Progenitor cell of endocrine pancreas (in vitro differentiated cells): ENCODE results near the gene NDUFA13. TPM values are rescaled to one million over a fixed set of nuclear protein-coding genes. Genes with fewer than 3 reads are reported as not detected.

Experiments
- DNase-seq: peaks from one replicate; pipeline ENCODE4 v3.0.0; 2021; ENCODE audit warnings: low spot score; ENCODE audit not compliant: unreplicated experiment
- H3K27ac Mint-ChIP-seq: 2 replicates; pipeline ENCODE4 v1.8.0; 2021; ENCODE audit warnings: mild to moderate bottlenecking, moderate library complexity, mixed read lengths
- H3K27me3 Mint-ChIP-seq: 2 replicates; pipeline ENCODE4 v1.8.0; 2021; ENCODE audit warnings: mixed read lengths
- H3K36me3 Mint-ChIP-seq: 2 replicates; pipeline ENCODE4 v1.8.0; 2022; ENCODE audit warnings: mixed read lengths; ENCODE audit not compliant: insufficient read depth
- H3K4me1 Mint-ChIP-seq: 2 replicates; pipeline ENCODE4 v1.8.0; 2021; ENCODE audit warnings: low read depth, mixed read lengths
- H3K4me3 Mint-ChIP-seq: 2 replicates; pipeline ENCODE4 v1.8.0; 2021; ENCODE audit warnings: low read depth, mild to moderate bottlenecking, moderate library complexity, mixed read lengths
- H3K9me3 Mint-ChIP-seq: 2 replicates; pipeline ENCODE4 v1.8.0; 2021; ENCODE audit warnings: low read depth, mixed read lengths
- total RNA-seq: library from RNA; stranded (reverse); gene quantifications from 2 replicates; pipeline ENCODE4 v1.2.1, GENCODE V29; 2021
- TF ChIP-seq, protein P1 (sequence below): fragments of 200-600 bp; sonication (generic); IDR thresholded peaks from one replicate; pipeline ENCODE4 v1.5.0; 2021; ENCODE audit warnings: antibody characterized with exemption, mild to moderate bottlenecking; ENCODE audit not compliant: unreplicated experiment

The NDUFA13 gene
- total RNA-seq, 1 donor from 2014 or later: 346 TPM

DNA sequence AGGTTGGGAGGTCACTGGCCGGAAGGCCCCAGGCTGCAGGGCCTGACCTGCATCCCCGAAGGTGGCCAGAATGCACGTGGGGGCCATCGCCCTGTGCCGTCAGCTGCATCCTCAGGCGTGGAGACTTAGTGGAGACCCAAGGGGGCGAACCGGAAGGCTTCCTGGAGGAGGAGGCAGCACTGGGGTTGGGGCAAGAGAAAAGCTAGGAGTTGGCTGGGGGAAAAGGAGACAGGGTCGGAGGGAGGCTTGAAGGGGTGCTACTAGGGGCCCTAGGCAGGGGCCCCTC, 11.3 kb downstream of the NDUFA13 start:
- TF ChIP-seq, protein P1, sequence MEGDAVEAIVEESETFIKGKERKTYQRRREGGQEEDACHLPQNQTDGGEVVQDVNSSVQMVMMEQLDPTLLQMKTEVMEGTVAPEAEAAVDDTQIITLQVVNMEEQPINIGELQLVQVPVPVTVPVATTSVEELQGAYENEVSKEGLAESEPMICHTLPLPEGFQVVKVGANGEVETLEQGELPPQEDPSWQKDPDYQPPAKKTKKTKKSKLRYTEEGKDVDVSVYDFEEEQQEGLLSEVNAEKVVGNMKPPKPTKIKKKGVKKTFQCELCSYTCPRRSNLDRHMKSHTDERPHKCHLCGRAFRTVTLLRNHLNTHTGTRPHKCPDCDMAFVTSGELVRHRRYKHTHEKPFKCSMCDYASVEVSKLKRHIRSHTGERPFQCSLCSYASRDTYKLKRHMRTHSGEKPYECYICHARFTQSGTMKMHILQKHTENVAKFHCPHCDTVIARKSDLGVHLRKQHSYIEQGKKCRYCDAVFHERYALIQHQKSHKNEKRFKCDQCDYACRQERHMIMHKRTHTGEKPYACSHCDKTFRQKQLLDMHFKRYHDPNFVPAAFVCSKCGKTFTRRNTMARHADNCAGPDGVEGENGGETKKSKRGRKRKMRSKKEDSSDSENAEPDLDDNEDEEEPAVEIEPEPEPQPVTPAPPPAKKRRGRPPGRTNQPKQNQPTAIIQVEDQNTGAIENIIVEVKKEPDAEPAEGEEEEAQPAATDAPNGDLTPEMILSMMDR: no peak

DNA sequence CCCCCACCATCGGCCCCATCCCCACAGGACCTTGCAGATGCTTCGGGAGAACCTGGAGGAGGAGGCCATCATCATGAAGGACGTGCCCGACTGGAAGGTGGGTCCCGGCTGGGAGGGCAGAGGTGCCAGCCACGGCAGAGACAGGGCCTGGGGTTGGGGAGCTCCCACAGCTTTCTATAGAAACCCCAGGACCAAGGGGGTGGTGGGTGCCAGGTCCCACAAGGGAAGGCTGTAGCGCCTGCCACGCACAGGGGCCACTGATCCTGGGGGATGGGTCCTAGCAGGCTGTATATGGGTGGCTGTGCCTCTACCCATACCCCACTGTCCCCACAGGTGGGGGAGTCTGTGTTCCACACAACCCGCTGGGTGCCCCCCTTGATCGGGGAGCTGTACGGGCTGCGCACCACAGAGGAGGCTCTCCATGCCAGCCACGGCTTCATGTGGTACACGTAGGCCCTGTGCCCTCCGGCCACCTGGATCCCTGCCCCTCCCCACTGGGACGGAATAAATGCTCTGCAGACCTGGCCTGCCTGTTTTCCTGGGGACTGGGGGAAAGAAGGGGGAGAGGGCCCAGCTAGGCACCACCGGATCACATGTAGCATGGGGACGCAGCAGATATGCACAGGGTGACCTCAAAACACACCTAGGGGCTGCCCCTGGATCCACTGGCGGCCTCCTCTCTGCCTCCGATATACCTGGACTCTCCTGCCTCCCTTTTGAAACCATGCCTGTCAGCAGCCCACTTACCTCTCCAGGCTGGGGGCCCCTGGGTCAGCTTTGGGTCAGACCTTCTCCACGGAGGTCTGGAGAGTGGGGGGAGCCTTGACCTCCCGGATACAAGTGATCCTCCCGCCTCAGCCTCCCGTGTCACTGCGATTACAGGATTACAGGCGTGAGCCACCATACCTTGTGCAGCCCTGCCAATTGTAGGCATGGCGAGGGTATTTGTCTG, 11.9 kb downstream of the NDUFA13 start:
- no peak for DNase-seq
- Mint-ChIP-seq H3K9me3 (no peaks in the 10 kb centered on the region), H3K27me3 (no peaks in the 10 kb centered on the region), H3K36me3 (peaks cover 3% of the 10 kb centered on the region), H3K27ac (no peak overlapping the region), H3K4me3 (no peak overlapping the region), H3K4me1 (no peaks in the 10 kb centered on the region)
- TF ChIP-seq, protein P1: no peak

More for the DNA sequence above, 11.3 kb downstream of the NDUFA13 start:
- H3K27me3 Mint-ChIP-seq: no peaks in the 10 kb centered on the region
- no peaks in the 10 kb centered on the region for H3K4me1 Mint-ChIP-seq
- H3K4me3 Mint-ChIP-seq: no peak overlapping the region
- no peak for DNase-seq
- H3K9me3 Mint-ChIP-seq: no peaks in the 10 kb centered on the region
- H3K36me3 Mint-ChIP-seq: peaks cover 5% of the 10 kb centered on the region
- no peak overlapping the region for H3K27ac Mint-ChIP-seq

DNA sequence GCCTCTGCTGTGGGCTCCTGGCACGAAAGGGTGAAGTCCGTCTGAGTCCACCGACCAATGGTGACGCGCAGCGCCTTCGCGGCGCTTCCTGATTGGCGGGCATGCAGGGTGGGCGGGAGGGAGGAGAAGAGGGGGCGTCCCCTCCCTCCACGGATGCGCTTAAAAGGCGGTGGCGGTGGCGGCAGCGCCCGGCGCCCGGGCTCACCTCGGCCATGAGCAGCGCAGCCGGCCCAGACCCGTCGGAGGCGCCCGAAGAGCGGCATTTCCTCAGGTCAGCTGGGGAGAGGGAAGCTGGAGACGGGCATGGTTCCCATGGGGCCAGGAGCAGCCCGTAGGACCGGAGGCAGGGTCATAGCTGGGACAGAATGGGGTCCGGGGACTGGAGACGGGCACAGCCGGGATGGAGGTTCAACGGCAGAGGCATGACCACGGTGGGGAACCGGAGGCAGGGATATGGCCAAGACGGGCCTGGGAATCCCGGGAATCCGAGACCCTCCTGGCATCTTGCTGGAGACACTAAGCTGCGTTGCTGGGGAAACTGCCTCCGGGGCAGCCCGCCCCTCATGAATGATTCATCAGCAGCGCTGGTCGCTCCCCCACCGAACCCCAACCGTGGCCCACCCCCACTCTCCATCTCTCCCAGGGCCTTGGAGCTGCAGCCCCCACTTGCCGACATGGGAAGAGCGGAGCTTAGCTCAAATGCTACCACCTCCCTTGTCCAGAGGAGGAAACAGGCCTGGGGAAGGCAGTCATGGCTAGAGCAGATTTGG, 12.9 kb downstream of the NDUFA13 start, which contains the start of gene YJEFN3:
YJEFN3 (plus strand) TSS at position 191 of the 770 bp plus-strand sequence; CDS start at position 213, 22 bp downstream.
- no peaks in the 10 kb centered on the region for H3K4me1 Mint-ChIP-seq
- peaks cover 2% of the 10 kb centered on the region for H3K27me3 Mint-ChIP-seq
- no peak for DNase-seq
- H3K4me3 Mint-ChIP-seq: no peak within 1 kb of the TSS
- no peaks in the 10 kb centered on the region for H3K9me3 Mint-ChIP-seq
- TF ChIP-seq, protein P1: no peak
- H3K36me3 Mint-ChIP-seq: peaks cover 3% of the 10 kb centered on the region
- no peak within 1 kb of the TSS for H3K27ac Mint-ChIP-seq

DNA sequence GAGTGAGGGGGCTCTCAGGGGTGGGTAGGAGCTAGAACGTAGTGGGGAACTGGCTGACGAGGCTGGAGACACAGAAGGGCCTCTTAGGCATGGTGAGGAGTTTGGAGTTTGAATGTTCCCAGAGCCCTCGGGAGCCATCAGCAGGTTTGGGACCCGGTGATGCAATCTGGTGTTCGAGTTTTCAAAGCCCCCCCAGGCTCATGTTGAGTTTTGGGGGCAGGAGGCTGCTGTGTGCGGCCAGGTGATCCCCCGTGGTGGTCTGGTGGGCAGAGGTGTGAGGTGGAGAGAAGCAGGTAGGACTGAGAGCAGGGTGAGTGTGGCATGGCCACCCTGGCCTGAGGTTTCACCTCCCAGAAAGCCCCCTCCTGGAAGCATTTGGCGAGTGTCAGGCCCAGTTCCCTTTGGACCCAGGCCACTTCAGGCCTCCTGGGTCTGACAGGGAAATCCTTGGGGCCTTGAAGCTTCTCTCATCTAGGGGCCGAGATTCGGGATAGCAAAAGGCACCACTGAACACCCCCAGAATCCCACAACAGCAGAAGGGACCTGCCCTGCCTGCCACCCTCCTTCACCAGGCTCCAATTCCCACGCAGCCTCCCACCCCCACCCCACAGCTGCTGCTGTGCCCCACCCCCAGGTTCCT, 13.9 kb downstream of the NDUFA13 start:
- DNase-seq: no peak
- Mint-ChIP-seq H3K36me3 (peaks cover 5% of the 10 kb centered on the region), H3K9me3 (no peaks in the 10 kb centered on the region), H3K4me3 (no peak overlapping the region), H3K4me1 (no peaks in the 10 kb centered on the region), H3K27me3 (peaks cover 7% of the 10 kb centered on the region), H3K27ac (no peak overlapping the region)
- TF ChIP-seq, protein P1: no peak

DNA sequence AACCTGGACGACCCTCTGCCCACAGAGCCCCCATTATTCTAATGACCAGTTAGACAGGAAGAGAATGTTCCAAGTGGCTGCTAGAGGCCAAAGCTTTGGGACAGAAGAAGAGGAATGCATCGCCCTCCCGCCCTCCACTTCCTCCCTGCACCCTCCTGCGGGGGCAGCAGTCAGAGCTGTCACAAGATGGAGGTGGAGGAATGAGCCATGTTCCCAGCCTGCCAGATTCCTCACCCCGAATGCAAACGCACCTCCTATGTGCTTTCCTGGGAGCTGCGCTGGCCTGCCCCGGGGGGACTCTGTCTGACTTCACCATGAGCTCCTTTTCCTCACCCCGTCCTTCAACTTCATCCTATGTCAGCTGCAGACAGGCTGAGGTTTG, 14.4 kb downstream of the NDUFA13 start:
- H3K4me3 Mint-ChIP-seq: no peak overlapping the region
- no peak overlapping the region for H3K27ac Mint-ChIP-seq
- H3K9me3 Mint-ChIP-seq: no peaks in the 10 kb centered on the region
- DNase-seq: no peak
- peaks cover 7% of the 10 kb centered on the region for H3K27me3 Mint-ChIP-seq
- peaks cover 5% of the 10 kb centered on the region for H3K36me3 Mint-ChIP-seq
- TF ChIP-seq, protein P1: no peak
- no peaks in the 10 kb centered on the region for H3K4me1 Mint-ChIP-seq
